GM23338 (cell line): Measurements from ENCODE around the gene SRGAP2.
"Not testable (repeated sequence)": the region's sequence is repeated elsewhere in the genome, so short reads cannot be mapped to it uniquely, and the experiment has no call there.

ENCODE experiments used
- CREB1 ChIP-seq: fragments of 250-450 bp; sonication (Bioruptor Pico); IDR thresholded peaks from 2 replicates; pipeline ENCODE4 v1.5.0; 2020; ENCODE audit warnings: low read depth, mild to moderate bottlenecking, moderate library complexity
- EZH2 ChIP-seq: fragments of 200-600 bp; sonication (generic); IDR thresholded peaks from one replicate; pipeline ENCODE4 v1.8.0; 2017; ENCODE audit warnings: antibody characterized with exemption, mild to moderate bottlenecking, low read depth; ENCODE audit not compliant: unreplicated experiment
- EZH2phosphoT487 ChIP-seq: fragments of 200-600 bp; sonication (generic); IDR thresholded peaks from one replicate; pipeline ENCODE4 v1.8.1; 2018; ENCODE audit warnings: antibody characterized with exemption; ENCODE audit not compliant: unreplicated experiment
- JUNB ChIP-seq: IDR thresholded peaks from one replicate; pipeline ENCODE4 v1.6.1; 2016; ENCODE audit warnings: antibody characterized with exemption; ENCODE audit not compliant: unreplicated experiment
- POLR2AphosphoS5 ChIP-seq: IDR thresholded peaks from 2 replicates; pipeline ENCODE4 v1.6.1; 2016; ENCODE audit warnings: antibody characterized with exemption, low read depth
- ZNF331 ChIP-seq: fragments of 250-450 bp; sonication (Bioruptor Pico); IDR thresholded peaks from 2 replicates; pipeline ENCODE4 v1.5.0; 2020; ENCODE audit warnings: low read depth, mild to moderate bottlenecking, moderate library complexity
- TF ChIP-seq, protein P1 (sequence below), 2 experiments: fragments of 200-600 bp in 1 of 2; sonication (generic) in 1 of 2; conservative IDR thresholded peaks; 2 replicates each; pipeline versions ENCODE4 v1.5.1 to v1.6.1; 2016 to 2017; ENCODE audit warnings: antibody characterized with exemption in 2 of 2, low read depth in 2 of 2, mild to moderate bottlenecking in 2 of 2, moderate library complexity in 1 of 2
- TF ChIP-seq, protein P2 (sequence below): IDR thresholded peaks from one replicate; pipeline ENCODE4 v1.6.1; 2018; ENCODE audit warnings: antibody characterized with exemption; ENCODE audit not compliant: unreplicated experiment

DNA sequence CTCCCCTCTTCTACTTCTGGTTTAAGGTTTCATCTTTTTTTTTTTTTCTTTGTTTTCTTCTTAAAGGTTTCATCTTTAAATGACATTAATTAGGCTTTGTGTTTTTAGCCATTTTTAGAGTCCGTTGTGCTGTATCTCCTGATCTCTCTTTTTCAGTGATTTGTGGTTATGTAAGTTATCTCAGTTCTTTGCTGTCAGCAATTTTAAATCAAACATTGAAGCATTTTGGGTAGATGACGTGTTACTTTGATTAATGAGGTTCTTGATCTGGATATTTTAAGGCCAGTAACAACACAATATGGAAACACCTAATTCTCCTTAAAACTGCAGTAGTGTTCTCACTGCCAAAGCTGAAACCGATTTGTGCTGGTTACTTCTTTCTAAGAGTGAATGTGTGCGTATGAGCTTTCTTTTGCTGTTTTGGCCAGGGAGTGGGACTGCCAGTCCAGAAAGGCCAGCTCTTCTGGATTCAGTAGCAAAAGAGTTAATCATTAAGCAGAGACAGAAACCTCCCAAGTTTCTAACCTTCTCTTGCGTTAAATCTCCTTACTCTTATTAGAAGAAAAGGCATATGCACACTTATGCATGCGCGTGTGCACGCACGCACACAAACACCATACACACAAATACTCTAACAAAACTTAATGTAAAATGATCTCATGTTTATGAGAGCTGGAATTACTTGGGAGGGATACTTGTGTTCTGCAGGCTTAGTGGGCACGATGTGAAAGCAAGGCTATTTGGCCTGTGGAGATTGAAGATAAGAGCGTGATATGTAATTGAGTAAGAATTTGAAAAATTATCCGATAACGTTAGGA, 16.4 kb downstream of the SRGAP2 start:
- not testable (repeated sequence) for TF ChIP-seq JUNB; CREB1; EZH2; POLR2AphosphoS5; EZH2phosphoT487; ZNF331 (CRISPR knock-in tag)
- TF ChIP-seq, protein P1, sequence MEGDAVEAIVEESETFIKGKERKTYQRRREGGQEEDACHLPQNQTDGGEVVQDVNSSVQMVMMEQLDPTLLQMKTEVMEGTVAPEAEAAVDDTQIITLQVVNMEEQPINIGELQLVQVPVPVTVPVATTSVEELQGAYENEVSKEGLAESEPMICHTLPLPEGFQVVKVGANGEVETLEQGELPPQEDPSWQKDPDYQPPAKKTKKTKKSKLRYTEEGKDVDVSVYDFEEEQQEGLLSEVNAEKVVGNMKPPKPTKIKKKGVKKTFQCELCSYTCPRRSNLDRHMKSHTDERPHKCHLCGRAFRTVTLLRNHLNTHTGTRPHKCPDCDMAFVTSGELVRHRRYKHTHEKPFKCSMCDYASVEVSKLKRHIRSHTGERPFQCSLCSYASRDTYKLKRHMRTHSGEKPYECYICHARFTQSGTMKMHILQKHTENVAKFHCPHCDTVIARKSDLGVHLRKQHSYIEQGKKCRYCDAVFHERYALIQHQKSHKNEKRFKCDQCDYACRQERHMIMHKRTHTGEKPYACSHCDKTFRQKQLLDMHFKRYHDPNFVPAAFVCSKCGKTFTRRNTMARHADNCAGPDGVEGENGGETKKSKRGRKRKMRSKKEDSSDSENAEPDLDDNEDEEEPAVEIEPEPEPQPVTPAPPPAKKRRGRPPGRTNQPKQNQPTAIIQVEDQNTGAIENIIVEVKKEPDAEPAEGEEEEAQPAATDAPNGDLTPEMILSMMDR (conservative IDR thresholded peaks at IDR 0.05; ENCODE audit: low read depth in 2 of 2), result not testable (repeated sequence)
- TF ChIP-seq, protein P2, sequence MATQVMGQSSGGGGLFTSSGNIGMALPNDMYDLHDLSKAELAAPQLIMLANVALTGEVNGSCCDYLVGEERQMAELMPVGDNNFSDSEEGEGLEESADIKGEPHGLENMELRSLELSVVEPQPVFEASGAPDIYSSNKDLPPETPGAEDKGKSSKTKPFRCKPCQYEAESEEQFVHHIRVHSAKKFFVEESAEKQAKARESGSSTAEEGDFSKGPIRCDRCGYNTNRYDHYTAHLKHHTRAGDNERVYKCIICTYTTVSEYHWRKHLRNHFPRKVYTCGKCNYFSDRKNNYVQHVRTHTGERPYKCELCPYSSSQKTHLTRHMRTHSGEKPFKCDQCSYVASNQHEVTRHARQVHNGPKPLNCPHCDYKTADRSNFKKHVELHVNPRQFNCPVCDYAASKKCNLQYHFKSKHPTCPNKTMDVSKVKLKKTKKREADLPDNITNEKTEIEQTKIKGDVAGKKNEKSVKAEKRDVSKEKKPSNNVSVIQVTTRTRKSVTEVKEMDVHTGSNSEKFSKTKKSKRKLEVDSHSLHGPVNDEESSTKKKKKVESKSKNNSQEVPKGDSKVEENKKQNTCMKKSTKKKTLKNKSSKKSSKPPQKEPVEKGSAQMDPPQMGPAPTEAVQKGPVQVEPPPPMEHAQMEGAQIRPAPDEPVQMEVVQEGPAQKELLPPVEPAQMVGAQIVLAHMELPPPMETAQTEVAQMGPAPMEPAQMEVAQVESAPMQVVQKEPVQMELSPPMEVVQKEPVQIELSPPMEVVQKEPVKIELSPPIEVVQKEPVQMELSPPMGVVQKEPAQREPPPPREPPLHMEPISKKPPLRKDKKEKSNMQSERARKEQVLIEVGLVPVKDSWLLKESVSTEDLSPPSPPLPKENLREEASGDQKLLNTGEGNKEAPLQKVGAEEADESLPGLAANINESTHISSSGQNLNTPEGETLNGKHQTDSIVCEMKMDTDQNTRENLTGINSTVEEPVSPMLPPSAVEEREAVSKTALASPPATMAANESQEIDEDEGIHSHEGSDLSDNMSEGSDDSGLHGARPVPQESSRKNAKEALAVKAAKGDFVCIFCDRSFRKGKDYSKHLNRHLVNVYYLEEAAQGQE, result not testable (repeated sequence)
